Epithelial cell of prostate (primary cell): ENCODE data around the gene PNPT1.
A peak's percentile ranks its signal among the peaks of the same experiment; 100 is the strongest.
"Not testable (repeated sequence)": the region's sequence is repeated elsewhere in the genome, so short reads cannot be mapped to it uniquely, and the experiment has no call there.

Experiments used
- DNase-seq: peaks from one replicate; pipeline ENCODE4 v3.0.0-alpha.2; 2011; ENCODE audit warnings: low read depth, low spot score
- H3K27ac ChIP-seq: fragments of 450-650 bp; 2 replicates; pipeline ENCODE4 v1.5.1; 2017; ENCODE audit warnings: mild to moderate bottlenecking

Gene PNPT1

GRCh38 chr2:55604027-55604565 is 89.5 kb downstream of the PNPT1 start:
- H3K27ac ChIP-seq: no peak overlapping the region
- DNase-seq: no peak

- no peak for DNase-seq
- no peak overlapping the region for H3K27ac ChIP-seq
Measured at GRCh38 chr2:55601849-55602248, 91.8 kb downstream of the PNPT1 start.

- no peak for DNase-seq
- no peak overlapping the region for H3K27ac ChIP-seq
Measured at GRCh38 chr2:55598056-55598795, 95.4 kb downstream of the PNPT1 start.

GRCh38 chr2:55596795-55597194 is 96.8 kb downstream of the PNPT1 start:
- H3K27ac ChIP-seq, DNase-seq: not testable (repeated sequence)

GRCh38 chr2:55595536-55595935 is 98.1 kb downstream of the PNPT1 start:
- no peak overlapping the region for H3K27ac ChIP-seq
- no peak for DNase-seq

GRCh38 chr2:55592130-55592529 is 101.5 kb downstream of the PNPT1 start:
- H3K27ac ChIP-seq: no peak overlapping the region
- no peak for DNase-seq

GRCh38 chr2:55590810-55591440 is 102.7 kb downstream of the PNPT1 start:
- peak; percentile 52 for DNase-seq
- H3K27ac ChIP-seq: peak overlapping the region; percentile 2

- no peak for DNase-seq
- H3K27ac ChIP-seq: peak overlapping the region; percentile 20
Measured at GRCh38 chr2:55585451-55586080, 108.1 kb downstream of the PNPT1 start.
